Fibroblast of the conjunctiva (primary cell): ENCODE data around the gene TGM6.
A peak's percentile ranks its signal among the peaks of the same experiment; 100 is the strongest.
"Not testable (repeated sequence)": the region's sequence is repeated elsewhere in the genome, so short reads cannot be mapped to it uniquely, and the experiment has no call there.

ENCODE experiments used
- DNase-seq: peaks from one replicate; pipeline ENCODE4 v3.0.0-alpha.2; 2010; ENCODE audit warnings: low read depth

The TGM6 gene

DNA sequence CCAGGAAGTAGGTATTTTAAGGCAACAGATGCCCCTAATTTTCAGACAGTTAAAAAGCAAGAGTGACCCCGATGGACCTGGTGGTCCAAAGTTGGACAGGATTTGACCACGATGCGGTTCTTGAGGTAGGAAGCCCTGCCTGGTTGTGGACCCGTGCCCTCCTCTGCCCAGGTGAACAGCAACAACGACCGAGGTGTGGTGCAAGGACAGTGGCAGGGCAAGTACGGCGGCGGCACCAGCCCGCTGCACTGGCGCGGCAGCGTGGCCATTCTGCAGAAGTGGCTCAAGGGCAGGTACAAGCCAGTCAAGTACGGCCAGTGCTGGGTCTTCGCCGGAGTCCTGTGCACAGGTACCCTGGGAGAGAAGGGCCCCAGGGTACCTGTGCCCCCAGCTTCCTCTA is 18.7 kb downstream of the TGM6 start:
- DNase-seq, result no peak

DNA sequence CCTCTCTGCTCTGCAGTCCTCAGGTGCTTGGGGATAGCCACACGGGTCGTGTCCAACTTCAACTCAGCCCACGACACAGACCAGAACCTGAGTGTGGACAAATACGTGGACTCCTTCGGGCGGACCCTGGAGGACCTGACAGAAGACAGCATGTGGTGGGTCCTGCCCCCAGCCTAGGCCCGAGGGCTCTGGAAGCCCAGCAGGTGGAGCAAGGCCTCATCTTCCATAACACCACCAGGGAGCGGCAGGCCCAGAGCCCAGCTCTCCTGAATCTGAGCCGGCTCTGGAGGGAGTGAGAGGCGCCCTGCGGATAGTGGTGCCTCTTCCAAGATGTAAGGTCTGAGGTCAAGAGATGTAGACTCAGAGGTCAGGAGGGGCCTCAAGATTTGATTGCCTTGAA is 19.6 kb downstream of the TGM6 start:
- DNase-seq, result no peak

DNA sequence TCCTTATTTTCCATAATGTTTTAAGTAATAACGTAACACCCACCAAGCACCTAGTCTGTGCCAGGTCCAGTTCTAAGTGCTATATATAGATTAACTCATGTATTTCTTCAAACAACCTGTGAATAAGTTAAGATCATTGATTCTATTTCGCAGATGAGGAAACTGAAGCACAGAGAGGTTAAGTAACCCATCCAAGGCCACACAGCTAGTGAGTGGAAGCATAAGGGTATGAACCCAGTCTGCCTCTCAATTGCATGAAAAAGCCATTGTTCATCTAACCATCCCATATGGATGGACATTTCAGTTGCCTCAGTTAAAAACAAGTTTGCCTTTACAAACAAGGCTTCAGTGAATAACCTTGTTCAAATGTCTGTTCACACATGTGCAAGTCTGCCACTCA is 20.8 kb downstream of the TGM6 start:
- DNase-seq, result no peak

DNA sequence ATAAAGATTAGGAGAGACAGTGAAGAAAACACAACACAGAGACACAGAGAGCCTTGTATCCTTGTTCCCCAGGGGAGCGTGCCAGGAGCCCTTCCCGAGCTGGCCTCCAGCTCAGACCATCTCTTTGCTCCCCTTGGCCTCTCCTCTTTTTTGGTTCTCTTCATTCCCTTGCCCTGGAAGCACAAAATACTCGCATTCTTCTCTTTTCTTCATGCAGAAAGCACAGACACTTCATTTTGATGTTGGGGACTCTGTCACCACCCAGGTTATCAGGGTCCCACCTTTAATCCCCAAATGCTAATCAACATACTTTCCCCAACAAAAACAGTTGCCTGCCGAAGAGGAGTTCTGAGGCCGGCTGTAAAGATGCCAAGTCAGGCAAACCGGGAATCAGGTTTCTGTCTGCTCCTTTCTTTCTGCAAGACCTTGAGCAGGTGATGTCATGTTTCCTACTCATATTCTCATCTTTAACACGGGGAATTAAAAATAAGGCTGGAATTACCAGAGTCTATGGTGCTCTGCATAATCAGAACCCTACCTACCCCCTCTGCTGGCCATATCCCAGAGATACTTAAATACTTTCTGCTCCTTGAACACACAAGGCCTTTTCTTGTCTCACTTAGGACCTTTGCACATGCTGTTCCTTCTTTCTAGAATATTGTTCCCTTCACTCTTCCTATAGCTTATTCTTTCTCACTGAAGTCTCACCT is 21.7 kb downstream of the TGM6 start:
- DNase-seq, result peak; percentile 30

DNA sequence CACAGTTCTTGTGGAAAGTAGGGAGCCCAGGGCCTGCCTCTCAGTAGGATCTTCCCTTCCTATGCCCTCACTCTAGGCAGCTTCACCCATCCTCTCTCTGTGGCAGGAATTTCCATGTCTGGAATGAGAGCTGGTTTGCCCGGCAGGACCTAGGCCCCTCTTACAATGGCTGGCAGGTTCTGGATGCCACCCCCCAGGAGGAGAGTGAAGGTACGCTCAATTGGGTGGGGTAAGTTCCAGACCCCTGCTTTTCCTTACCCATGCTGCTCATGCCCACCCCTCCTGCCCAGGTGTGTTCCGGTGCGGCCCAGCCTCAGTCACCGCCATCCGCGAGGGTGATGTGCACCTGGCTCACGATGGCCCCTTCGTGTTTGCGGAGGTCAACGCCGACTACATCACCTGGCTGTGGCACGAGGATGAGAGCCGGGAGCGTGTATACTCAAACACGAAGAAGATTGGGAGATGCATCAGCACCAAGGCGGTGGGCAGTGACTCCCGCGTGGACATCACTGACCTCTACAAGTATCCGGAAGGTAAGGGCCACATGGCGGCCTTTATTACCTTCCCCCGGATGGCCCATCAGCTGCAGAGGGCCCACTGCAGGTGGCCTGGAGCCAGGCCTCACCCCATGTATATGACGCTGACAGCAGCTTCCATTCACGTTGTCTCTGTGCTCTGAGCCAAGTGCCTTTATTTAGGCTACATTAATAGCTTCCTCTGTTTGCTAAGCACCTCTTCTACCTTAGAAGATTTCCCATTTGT is 22.8 kb downstream of the TGM6 start:
- no peak for DNase-seq

DNA sequence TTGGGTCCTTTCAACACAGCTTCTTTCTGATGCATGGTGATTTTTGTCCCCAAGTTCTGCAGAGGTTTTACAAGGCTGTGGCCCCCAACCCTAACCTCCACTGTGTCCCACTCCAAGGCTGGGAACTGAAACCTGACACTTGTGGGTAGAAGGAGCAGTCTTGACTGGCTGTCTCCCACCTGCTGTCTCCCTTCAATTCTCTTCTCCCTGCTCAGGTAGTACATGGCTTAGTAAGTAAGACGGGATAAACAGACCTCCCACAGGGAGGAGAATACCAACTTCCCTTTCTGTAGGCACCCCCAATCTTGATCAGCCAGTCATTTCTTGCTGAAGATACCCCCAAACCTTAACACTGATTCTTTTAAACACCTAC is 25.0 kb downstream of the TGM6 start:
- no peak for DNase-seq

DNA sequence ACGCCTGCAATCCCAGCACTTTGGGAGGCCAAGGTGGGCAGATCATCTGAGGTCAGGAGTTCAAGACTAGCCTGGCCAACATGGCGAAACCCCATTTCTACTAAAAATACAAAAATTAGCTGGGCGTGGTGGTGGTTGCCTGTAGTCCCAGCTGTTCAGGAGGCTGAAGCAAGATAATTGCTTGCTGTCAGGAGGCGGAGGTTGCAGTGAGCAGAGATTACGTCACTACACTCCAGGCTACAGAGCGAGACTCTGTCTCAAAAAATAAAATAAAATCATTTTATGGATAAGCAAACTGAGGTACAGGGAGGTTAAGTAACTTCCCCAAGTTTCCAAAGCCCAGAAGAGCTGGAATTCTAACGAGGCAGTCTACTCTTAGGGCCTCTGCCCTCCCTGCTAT is 26.7 kb downstream of the TGM6 start:
- not testable (repeated sequence) for DNase-seq

DNA sequence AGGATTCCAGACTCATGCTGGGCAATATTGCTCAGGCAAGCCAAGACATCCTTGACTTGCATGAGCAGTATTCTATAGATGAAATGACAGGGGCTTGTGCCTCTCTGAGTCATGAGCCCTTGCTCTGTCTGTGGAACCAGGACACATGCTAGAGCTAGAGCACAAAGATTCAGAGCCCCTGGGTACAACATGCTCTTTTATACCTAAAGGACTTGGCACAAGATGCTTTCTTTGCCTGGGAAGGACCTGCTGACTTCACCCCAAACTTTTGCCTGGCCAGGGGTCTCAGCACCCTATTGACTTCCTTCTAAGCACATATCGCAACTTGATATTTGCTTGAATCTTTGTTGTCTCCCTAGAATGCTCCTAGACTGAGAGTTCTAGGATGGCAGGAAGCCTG is 27.4 kb downstream of the TGM6 start:
- DNase-seq, result no peak

DNA sequence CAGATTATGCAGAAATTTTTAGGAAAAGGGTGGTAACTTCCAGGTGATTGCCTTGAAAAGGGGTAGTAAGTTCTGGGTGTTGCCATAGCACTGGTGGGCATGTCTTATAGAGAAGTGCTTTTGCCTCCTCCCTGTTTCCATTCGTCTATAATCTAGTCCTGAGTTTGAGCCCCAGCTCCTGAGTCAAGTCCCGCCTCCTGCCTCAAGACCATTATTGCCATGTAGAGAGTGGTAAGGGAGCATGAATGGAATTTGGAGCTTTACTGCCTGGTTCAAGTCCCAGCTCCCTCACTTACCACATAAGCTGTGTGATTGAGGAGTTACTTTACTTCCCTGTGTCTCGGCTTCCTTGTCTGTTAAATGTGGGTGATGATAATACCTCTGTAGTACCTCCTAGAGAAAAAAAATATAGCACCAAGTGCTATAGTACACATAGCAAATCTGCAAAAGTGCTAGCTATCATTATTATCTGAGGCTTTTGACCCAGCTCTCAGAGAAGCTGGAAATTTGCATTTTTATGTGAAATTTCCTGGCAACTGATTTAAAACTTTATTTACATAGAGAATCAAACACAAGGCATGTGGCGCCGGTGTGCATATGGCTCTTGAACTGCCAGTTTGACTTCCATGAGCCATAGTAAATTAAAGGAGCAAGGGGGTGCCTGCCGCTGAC is 36.0 kb downstream of the TGM6 start:
- DNase-seq, result no peak

DNA sequence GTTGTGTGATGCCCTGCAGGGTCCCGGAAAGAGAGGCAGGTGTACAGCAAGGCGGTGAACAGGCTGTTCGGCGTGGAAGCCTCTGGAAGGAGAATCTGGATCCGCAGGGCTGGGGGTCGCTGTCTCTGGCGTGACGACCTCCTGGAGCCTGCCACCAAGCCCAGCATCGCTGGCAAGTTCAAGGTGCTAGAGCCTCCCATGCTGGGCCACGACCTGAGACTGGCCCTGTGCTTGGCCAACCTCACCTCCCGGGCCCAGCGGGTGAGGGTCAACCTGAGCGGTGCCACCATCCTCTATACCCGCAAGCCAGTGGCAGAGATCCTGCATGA is 36.5 kb downstream of the TGM6 start:
- no peak for DNase-seq

DNA sequence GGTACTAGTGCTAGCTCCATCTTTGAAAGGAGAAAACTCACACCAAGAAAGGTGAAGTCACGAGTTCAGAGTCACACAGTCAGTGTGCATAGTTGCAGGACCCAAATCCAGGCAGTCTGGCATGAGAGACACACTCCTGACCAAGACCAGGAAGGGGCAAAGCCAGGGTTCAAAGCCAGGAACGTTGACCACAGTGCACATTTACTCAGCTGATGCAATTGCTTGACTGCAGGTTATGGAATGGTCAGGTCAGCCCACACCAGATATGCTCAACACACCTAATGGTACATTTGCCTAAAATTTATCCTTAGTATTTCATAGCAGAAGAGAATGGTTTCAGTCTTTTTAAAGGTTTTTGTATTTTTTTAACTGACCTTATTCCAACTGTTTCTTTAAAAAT is 37.7 kb downstream of the TGM6 start:
- no peak for DNase-seq

DNA sequence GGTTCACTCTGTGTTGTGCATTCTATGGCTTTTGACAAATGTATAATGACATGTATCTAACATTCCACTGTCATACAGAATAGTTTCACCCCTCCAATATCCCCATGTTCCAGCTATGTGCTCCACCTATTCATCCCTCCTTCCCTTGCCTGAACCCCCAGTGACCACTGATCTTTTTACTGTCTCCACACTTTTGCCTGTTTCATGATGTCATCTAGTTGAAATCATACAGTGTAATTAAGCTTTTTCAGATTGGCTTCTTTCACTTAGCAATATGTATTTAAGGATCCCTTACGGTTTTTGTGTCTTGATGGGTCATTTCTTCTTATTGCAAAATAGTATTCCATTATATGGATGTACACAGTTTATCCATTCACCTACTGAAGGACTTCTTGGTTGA is 39.8 kb downstream of the TGM6 start:
- DNase-seq, result no peak

DNA sequence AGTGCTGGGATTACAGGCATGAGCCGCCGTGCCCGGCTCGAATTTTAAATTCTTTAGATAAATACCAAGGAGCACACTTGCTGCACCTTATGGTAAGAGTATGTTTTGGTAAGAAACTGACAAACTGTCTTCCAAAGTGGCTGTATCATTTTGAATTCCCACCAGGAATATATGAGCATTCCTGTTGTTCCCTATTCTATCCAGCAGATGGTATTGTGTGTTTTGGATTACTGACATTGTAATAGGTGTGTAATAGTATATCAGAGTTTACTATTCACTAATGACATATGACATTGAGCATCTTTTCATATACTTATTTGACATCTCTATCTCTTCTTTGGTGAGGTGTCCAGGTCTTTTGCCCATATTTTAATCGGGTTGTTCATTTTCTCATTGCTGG is 40.5 kb downstream of the TGM6 start:
- DNase-seq, result no peak

DNA sequence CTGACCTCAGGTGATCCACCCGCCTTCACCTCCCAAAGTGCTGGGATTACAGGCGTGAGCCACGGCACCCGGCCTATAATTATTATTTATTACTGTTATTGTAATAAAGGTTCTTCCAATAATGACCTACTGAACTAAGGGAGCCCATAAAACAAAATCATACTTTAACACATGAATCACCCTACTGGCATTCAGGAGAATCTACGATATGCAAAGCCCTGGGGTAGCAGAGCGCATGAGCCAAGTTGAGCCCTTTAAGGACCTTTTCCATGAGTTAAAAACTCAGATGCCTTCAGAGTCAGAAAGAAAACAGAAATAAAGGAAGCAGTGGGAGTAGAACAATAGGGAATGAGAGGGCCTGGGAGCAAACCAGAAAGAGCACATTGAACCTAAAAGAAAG is 48.4 kb downstream of the TGM6 start:
- DNase-seq, result no peak

DNA sequence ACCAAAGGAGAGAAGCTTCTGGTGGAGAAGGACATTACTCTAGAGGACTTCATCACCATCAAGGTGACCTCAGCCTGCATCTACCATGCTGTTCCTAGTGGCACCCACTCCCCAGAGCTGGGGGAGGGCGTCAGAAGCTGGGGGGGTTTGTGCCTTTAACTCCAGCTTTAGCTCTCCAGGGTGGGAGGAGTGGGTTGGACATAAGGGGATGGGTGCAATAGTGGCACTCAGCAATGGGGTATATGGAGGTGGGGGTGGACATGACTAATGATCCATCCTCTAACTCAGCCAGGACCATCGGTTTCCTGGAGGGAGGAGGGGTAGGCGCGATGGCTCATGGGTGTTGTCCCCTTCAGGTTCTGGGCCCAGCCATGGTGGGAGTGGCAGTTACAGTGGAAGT is 49.8 kb downstream of the TGM6 start:
- no peak for DNase-seq

DNA sequence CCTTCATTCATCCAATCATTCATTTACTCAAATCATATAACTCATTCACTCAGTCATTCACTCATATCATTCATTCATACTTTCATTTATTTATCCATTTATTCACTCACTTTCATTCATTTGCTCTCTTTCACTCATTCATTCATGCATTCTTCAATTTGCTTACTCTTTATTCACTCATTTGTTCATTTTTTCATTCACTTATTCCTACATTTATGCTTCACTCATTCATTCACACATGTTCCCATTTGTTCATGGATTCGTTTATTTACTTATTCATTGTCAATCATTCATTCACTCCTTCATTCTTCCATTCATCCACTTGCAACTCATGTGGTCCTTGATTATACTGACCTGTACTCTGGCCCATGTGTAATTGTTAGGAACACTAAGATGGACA is 50.5 kb downstream of the TGM6 start:
- no peak for DNase-seq

DNA sequence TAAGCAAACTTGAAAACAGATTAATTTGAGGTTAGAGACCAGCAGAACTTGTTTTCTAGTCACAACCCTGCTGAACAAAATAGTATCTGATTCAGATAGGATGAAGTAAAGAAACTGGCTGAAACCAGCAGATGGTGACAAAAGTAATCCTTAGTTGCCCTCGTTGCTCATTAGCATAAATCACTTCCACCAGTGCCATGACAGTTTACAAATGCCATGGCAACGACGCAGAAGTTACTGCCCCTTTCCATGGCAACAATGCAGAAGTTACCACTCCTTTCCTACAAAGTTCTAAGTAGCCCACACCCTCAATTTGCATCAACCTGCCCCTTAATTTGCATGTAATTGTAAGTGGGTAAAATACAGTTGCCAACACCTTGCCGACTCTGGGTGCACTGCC is 66.1 kb downstream of the TGM6 start:
- DNase-seq, result no peak

DNA sequence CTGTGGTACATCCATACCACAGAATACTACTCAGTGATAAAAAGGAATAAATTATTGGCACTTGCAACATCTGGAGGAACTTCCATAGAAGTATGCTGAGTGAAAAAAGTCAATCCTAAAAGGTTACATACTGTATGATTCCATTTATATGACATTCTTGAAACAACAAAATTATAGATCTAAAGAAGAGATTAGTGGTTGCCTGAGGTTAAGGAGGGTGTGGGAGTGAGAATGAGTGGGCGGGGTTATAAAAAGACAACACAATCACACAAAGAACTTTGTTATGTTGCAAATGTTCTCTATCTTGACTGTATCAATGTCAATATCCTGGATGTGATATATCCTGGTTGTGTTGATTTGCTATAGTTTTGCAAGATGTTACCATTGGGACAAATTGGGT is 68.7 kb downstream of the TGM6 start:
- no peak for DNase-seq

DNA sequence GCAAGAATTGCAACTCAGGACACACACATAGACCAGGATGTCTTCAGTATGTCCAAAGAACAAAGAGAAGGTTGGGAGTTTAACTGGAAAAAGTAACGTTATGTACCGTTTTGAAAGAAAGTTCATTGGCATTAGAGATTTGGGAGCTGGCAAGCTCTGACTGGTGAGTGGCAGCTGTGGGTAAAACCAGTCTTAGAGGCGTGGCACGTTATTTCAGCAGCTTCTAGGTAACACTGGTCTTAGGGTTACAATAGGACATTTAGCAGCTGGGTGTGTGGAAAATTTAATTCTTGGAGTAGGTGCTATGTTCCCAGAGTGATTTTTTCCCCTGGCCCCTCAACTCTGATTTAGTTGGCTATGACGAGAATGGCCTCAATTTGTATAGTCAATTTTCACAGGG is 70.7 kb downstream of the TGM6 start:
- DNase-seq, result no peak

DNA sequence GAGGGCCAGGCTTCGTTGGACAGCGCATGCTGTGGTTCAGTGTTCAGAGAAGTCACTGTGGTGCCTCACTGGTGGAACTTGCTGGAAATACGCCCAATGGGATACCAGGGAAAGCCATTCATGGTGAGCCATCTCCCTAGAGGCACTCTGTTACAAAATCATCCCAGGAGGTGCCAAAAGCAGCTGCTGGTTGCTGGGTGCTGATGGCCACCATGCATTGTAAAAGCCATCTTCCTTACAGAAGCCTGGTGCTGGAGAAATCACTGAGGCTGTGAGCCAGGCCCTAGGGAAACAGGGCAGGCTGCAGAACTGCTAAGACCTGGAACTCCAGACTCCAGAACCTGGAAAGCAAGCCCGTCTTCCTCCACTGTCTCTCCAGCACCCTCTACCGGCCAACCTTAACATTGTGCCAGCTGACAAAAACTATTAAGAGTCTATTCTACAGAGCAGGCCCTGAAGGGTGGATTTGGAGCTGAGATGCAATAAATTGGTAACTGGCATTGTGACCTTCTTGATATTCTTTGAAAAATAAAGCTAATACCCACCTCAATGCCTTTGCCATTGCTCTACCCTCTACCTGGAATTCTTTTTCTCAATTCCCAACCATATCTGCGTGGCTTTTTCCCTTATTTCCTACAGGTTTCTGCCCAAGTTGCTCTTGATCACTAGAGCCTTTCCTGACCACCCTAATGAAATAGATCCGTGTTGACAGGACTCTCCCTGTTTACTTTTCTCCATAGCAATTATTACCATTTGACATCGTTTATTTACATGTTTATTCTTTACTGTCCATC is 71.4 kb downstream of the TGM6 start:
- peak; percentile 74 for DNase-seq

DNA sequence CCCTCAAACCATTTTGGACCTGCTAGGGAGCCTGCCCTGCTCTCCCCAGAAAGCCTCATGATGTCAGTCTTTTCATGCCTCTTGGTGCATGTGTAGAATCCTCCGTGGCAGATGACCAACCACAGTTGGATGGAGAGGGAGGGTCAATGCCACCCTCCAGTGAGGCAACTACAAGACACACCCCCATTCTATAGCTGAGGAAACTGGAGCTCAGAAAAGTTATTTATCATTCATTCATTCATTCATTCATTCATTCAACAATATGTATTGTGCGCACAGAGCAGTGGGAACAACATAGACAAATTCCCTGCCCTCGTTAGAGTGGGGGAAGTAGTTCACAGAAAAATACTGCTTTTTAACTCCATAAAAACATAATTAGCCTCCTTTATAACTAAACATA is 73.1 kb downstream of the TGM6 start:
- DNase-seq, result no peak

DNA sequence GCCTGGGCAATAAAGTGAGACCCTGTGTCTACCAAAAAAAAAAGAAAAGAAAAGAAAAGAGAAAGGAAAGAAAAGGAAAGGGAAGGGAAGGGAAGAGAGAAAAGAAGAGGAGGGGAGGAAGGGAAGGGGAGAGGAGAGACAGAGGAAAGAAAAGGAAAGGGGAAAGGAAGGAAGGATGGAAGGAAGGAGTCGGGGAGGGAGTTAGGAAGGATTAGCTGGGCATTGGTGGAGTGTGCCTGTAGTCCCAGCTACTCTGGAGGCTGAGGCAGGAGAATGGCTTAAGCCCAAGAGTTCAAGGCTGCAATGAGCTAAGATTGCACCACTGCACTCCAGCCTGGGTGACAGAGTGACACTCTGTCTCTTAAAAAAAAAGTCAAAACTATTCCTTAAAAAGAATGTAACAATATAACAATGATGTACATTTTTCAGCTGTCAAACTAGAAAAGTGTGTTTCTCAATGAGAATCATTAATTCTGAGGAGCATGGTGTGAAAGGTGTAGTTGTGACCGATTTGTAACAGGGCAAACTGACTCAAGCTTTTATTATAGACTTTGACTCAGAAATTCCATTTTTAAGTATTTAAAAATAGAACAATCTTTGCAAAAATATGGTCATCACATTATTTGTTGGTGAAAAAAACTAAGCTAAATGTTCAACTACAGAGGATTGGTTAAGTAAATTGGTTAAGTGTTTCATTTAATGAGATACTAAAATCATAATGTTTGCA is 75.2 kb downstream of the TGM6 start:
- DNase-seq, result no peak
